ENCODE results near the gene RGS3.

DNA sequence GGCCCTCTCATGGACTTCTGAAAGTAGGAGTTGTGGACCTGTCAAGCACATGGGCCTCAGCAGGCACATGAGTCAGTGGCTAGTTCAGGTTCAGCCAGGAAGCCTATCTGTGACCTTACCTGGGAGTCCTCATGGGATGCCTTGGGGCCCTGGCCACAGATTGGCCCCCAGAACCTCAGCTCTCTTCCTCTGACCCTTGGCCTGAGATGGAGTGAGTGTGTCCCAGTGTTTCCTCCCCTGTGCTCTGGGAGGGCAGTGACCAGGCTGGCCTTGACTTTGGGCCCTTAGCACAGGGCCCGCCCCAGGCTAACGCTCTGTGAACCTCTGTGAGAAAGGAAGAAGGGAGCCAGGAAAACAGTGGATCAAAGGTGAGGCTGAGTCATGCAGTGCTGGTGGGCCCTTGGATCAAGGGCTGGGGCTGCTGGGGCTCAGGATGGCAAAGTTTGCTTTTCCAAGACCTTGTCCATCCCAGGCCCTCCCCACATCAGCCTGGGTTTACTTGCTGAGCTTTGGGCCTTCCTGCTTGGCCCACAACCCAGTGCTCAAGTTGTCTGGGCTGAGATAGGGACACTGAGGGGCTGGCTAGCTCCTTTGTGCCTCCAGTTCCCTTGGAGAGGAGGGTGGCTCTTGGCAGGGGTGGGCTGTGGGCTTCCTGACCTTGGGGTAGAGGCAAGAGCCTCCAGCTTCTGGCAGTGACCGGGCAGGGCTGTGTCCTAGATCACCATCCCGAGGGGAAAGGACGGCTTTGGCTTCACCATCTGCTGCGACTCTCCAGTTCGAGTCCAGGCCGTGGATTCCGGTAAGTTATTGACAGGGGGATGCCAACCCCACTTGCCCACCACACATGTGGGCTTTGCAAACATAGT, 41.4 kb downstream of the RGS3 start:
- TF ChIP-seq POLR2A (IDR thresholded peaks at IDR 0.05; ENCODE audit: low read depth, low read length) (no peak), TAF1 (IDR thresholded peaks at IDR 0.05; ENCODE audit: borderline replicate concordance, low read depth, low read length) (no peak)
